GM19023 (cell line): Measurements from ENCODE around the gene PRKCSH.
"Not testable (repeated sequence)": the region's sequence is repeated elsewhere in the genome, so short reads cannot be mapped to it uniquely, and the experiment has no call there.

Source experiments
- ATAC-seq: cut with Tn5 transposase; IDR thresholded peaks from one replicate; pipeline ENCODE4 v1.9.1; 2021; ENCODE audit warnings: mild to moderate bottlenecking, moderate library complexity; ENCODE audit not compliant: unreplicated experiment

The PRKCSH gene, protein sequence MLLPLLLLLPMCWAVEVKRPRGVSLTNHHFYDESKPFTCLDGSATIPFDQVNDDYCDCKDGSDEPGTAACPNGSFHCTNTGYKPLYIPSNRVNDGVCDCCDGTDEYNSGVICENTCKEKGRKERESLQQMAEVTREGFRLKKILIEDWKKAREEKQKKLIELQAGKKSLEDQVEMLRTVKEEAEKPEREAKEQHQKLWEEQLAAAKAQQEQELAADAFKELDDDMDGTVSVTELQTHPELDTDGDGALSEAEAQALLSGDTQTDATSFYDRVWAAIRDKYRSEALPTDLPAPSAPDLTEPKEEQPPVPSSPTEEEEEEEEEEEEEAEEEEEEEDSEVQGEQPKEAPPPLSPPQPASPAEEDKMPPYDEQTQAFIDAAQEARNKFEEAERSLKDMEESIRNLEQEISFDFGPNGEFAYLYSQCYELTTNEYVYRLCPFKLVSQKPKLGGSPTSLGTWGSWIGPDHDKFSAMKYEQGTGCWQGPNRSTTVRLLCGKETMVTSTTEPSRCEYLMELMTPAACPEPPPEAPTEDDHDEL

DNA sequence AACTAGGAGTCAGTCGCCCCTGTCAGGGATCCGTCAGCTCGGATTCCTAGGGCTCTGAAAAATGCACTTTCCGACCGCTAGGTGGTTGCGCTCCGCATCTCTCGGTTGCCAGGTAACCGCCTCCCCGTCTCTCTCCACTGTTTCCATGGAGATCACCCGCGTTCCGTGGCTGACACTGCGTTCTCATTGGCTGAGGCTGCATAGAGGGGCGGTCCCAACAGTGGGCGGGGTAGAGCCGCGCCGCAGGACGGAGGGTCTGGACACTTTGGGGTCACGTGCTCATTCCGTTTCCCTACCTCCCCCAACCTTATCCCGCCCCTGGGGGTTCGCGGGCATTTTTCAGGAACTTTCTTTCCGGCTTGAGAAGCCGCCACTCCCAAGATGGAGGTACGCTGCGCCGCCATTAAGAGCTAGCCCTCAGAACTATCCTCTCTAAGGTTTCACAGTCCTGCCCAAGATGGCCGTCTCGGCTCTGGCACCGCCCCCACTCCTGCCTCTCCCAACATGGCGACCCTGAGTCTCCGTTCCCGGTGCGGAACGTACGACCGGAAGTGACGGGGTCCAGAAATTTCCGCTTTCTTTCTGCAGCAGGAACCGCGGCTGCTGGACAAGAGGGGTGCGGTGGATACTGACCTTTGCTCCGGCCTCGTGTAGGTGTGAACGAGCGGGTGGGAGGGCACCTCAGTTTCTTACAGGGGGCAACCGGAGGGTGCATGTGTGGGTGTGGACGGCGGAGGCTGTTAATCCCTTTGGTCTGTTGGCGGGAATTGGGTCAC, at the start of gene PRKCSH, which contains the start of gene ODAD3:
Gene PRKCSH (plus strand): TSS at position 579 of the 776 bp plus-strand sequence. CDS start 483 bp downstream, outside the sequence.
Gene ODAD3 (minus strand): TSS at position 65 of the 776 bp plus-strand sequence. CDS start 105 bp downstream, outside the sequence.
- peak; percentile 86 for ATAC-seq

DNA sequence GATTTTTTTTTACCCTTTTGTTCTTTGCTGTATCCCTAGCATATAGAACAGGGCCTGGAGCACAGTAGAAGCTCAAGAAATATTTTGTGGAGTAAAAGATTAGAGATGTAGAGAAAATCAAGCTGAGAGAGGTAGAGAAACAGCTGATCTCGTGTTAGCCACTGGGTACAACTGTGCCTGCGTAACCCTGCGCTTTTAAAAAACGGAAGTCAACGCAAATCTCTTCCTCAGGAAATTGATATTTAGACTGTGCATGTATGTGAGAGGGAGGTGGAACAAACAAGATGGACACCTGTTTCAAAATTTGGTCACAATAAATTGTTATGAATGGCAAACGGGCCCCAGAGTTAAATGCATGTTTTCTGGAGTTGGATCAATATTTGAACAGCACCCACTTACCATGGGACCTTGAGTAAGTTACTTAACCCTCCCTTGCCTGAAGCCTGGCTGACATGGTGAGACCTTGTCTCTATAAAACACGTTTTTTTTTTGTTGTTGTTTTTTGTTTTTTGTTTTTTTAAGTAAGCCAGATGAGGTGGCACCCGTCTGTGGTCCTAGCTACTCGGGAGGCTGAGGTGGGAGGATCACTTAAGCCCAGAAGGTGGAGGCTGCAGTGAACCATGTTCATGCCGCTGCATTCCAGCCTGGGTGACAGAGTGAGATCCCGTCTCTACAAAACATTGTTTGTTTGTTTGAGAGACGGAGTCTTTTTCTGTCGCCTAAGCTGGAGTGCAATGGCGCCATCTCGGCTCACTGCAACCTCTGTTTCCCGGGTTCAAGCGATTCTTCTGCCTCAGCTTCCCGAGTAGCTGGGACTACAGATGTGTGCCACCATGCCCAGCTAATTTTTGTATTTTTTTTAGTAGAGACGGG, 48.0 kb upstream of the PRKCSH start:
- no peak for ATAC-seq

DNA sequence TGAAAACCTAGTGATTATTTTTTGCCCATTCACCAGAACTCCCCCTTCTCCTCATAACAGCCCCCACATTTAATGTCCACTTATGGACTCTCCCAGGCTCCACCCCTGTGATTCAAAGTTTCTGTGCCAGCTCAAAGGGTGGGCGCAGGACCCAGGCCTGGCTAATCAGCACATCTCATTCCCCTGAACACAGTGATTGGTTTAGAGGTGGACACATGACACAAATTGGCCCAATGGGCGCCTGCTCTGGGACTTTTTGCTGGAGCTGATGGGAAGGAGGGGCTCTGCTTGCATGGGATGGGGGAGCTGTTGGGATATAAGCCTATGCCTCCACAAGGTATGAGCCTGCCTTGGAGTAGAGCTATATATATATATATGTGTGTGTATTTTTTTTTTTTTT, 45.1 kb upstream of the PRKCSH start:
- no peak for ATAC-seq

DNA sequence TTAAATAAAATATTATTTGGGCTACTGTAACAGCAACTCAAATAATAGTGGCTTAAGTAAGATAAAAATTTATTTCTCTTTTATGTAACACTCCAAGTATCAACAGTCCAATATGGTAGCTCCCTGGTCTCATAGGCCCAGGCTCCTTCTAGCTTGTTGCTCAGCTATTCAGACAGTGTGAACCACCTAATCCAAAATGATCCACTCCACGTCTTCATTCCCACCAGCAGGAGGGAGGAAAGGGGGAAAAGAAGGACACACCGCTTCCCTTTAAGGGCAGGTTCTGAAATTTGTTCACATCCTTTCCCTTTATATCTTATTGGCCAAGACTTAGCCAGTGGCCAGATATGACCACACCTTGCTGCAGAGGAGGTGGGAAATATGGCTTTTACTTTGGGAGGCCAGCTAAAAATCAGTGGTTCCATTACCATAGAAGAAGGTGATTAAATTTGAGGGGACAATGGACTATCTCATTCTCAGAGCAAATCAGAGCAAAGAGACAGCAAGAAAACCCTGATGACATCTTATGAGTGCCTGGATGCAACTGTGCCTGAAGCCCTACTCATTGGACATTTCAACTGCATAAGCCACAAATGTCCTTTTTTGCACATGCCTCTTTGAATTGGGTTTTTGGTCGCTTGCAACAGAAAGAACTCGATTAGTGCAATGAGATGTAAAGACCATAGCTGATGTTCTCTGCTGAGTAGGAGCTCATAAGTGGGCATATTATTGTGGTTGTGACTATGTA, 44.3 kb upstream of the PRKCSH start:
- no peak for ATAC-seq

DNA sequence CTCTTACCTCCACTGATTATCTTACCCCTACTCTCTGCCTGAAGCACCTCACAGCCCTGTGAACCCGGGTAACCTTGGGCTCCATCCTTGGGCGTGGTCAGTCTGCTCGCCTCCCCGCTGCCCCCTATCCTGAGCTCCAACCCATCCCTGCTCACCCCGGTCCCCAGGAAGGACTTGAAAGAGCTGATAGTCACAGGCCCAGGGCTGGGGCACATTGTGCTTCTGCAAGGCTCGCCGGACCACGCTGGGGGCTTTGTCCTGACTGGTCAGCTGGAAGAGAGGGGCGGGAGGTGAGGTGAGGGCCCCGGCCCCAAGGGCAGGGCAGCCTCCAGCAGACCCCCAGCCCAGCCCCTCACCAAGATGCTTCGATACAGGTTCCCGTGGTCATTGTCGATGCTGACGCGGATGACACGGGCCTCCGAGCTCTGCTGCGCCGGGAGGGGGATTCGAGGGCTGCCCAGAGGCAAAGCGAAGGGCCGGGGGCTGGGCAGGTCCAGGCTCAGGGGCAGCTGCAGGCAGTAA, 38.3 kb upstream of the PRKCSH start:
- no peak for ATAC-seq

DNA sequence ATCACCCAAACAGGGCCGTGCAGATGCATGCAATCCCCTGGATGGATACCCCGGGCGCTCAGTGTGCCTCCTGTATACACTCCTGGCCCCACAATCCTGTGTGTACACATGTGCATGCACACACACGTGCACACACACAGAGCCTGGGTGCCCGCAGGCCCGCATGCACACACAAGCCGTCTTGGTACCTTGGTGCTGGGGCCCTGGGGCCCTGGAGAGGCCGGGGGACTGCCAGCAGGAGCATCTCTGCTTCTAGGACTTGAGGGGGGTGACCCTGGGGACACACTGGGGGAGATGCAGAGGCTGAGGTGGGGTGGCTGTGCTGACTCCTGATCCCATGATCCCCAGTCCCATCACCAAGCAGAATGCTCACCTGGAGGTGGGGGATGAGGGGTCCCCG, 35.8 kb upstream of the PRKCSH start:
- no peak for ATAC-seq

DNA sequence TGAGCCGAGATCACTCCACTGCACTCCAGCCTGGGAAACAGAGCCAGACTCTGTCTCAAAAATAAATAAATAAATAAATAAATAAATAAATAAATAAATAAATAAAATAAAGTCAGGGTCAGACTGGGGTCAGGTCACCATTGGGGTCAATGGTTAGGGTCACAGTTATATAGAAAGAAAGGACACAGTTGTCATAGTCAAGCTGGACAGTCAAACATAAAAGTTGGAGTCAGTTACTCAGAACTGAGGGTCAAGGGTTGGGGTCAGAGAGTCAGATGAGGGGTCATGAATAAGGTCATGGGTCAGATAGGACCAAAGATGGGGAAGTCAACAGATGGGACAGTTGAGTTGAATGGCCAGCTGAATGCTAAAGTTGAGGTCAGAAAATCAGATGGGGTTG, 34.6 kb upstream of the PRKCSH start:
- no peak for ATAC-seq

DNA sequence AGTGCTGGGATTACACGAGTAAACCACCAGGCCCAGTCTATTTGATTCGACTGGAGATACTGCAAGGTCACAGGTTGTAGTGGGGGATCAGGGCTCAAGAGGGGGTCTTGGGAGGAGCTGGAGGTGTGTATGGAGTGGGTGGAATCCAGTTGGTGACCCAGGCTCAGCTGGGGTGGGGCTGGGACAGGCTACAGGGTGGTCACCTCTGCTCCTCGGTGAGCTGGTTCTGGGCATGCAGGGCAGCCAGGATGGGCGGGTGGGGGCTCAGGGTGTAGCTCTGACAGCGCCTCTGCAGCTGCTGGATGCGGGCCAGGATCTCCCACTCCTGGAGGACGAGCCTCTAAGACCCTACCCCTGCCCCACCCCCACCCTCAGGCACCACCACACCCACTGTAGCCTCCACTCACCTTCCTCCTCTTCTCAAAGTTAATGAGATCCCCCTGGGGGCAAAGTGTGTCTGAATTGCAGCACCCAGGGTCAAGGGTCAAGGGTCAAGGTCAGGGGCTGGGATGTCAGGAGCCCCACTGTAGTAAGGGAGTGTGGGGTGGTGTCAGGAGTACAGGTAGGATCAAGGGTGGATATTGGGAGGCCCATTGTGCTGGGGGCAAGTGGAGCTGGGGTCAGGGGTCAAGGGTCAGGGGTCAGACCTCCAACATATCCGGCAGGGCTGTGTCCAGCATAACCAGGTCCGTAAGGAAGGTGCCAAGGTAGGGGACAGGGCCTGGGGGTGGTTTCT, 33.5 kb upstream of the PRKCSH start:
- ATAC-seq, result no peak

DNA sequence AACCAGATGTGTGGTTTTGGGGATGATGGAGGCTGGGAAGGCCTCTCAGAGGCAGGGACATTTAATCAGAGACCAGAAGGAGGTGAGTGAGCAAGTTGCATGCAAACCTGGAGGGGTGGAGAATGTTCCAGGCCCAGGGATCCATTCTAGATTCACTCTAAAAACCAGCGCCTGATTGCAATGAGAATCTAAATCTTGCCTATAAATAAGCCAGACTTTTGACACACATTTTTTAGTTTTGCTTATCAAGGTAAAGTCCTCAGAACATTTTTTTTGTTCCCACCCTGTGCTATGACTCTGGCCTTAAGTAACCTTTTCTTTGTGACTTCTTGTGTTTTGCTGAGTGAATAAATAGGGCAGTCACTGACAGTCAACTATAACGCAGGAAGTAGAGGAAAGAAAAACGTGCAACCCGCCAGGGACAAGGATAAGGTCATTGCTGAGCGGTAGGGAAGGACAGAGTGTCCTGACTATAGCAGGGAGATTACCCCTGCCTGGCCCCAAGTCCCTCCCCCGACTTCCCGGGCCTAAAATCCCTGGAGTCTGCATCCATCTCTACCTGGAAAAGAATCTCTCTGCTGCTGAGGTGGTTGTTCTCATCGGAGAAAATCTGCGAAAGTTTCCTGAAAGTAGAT, 30.7 kb upstream of the PRKCSH start:
- no peak for ATAC-seq

DNA sequence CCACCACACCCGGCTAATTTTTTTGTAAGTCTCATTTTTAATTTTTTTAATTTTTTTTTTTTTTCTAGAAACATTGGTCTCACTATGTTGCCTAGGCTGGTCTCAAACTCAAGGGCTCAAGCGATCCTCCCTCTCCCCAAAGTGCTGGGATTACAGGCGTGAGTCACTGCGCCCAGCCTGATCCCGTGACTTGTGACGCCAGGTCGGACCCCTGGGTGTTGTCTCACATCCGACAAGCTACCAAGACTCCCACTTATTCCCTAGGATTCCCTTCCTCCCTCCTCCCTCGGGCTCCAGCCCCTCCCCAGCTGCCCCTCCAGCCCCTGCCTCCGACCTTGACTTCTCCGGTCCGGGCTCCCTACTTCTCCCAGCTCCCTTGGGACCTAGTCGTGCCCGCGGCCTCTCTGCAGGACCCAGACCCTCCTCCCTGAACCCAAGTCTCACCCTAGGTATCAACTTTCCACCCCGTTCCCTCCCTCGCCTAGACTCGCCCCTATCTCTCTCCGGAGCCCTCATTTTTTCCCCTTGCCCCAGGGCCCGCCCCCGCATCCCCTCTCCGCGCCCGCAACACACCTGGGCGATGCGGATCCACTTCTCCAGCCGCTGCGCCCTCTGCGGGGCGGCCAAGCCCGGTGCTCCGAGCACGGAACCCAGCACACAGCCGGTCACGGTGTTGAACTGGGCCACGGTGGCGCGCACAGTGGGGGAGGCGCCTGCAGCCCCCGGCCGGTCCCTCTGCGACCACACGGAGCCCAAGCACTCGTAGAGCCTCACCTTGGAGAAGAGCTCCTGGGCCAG, 29.4 kb upstream of the PRKCSH start:
- no peak for ATAC-seq

DNA sequence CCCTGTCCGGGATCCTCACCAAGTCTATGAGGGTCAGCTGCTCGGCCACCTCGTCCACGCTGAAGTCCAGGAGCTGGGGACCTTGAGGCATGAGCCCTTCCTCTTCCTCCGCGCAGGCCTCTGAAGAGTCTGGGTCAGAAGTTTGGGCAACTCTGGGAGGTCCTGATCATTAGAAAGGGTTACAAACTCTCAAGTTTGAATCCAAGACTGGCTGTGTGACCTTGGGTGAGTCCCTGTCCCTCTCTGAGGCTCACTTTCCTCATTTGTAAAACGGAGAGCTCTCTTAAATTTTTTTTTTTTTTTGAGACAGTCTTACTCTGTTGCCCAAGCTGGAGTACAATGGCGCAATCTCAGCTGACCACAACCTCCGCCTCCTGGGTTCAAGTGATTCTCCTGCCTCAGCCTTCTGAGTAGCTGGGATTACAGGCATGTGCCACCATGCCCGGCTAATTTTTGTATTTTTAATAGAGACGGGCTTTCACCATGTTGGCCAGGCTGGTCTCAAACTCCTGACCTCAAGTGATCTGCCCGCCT, 28.7 kb upstream of the PRKCSH start:
- ATAC-seq, result not testable (repeated sequence)

DNA sequence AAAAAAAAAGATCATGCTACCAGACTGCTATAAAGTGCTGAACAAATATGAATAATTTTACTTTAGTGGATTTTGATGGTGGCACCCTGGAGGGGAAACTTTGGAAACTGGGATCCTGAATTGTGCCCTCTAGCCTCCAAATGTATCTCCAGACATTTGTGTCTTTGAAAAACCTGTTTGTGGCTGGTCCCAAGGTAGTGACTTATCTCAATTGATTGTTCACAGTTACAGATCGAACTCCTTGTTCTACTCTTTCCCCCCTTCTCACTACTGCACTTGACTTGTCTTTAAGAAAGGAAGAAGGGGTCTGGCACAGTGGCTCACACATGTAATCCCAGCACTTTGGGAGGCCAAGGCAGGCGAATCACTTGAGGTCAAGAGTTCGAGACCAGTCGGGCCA, 26.8 kb upstream of the PRKCSH start:
- no peak for ATAC-seq

DNA sequence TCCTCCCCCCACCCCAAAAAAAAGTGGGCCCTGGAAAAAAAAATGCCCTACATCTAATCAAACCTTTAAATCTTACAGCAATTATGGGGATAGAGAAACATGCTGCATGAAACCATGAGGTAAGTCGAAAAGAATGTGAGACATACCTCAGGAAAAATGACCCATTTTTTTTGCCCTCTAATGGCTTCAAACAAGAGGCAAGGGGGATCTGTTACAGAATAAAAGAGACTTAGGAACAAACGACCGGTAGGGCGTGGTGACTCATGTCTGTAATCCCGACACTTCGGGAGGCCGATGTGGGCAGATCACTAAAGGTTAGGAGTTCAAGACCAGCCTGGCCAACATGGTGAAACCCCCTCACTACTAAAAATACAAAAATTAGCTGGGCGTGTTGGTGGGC, 24.8 kb upstream of the PRKCSH start:
- ATAC-seq, result no peak

DNA sequence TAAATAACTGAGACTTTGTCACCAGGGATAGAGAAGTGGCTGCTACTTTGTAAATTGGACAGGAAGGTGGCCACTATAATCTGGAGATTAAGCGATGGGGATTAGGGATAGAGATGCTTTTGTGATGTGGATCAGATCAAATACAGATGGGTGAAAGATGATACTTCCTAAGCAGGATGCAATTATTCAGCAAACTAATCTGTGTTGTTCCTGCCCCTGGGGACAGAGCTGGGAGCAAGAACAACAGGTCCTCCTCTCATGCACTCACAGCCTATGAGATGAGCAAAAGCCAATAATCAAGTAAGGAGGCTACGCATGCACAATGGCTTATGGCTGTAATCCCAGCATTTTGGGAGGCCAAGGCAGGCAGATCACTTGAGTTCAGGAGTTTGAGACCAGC, 20.9 kb upstream of the PRKCSH start:
- ATAC-seq, result no peak

DNA sequence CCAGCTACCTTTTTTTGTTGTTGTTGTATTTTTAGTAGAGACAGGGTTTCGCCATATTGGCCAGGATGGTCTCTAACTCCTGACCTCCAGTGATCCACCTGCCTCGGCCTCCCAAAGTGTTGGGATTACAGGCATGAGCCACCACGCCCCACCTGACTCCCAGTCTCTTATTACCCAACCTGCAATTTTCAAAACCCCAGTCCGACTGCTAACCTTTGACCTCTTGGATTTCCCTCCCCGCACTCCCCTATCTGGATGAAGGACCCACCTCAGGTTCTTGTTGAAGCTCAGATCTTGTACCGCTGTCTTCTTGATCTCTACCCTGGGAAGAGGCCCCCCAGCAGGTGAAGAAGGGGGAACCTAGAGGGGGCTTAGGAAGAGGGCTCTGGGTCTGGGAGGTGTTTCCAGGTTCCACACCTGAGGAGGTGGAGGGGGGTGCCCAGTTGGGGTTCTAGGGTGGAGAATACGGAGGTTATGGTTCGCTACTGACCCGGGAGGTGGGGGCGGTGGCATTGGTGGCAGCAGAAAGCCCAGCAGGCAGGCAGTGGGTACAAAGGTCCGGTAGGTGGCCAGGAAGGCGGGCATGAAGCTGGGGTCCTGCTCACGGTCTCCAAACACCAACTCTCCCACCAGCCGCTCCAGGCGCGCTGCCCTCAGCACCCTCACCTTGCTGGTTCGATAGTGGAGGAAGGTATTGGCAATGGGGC, 18.9 kb upstream of the PRKCSH start:
- no peak for ATAC-seq

DNA sequence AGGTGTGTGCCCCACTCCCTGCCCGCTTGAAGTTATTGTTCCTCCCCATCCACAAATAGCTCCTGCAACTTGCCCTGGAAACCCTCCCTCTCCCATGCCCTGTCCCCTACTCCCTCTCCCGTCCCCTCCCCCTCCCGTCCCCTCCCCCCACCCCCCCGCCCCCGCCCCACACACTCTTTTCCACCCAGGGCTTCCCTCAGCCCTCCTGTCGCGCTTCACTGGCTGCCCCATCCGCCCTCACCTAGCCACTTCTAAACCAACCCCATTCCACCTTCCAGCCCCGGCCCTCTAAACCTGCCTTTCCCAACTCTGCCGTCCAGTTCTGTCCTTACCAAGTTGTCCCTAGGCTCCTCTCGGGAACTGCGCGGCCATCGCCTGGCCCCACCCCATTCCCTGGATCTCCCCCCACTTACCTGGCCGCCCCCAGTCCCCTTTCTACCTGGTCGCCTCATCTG, 17.3 kb upstream of the PRKCSH start:
- no peak for ATAC-seq
